Astrocyte of the hippocampus (primary cell): Measurements from ENCODE around the gene CRYBG2.
"Not testable (repeated sequence)": the region's sequence is repeated elsewhere in the genome, so short reads cannot be mapped to it uniquely, and the experiment has no call there.

Source experiments
- DNase-seq: peaks from one replicate; pipeline ENCODE4 v3.0.0; 2011; ENCODE audit warnings: low read depth, low spot score

Gene CRYBG2, protein sequence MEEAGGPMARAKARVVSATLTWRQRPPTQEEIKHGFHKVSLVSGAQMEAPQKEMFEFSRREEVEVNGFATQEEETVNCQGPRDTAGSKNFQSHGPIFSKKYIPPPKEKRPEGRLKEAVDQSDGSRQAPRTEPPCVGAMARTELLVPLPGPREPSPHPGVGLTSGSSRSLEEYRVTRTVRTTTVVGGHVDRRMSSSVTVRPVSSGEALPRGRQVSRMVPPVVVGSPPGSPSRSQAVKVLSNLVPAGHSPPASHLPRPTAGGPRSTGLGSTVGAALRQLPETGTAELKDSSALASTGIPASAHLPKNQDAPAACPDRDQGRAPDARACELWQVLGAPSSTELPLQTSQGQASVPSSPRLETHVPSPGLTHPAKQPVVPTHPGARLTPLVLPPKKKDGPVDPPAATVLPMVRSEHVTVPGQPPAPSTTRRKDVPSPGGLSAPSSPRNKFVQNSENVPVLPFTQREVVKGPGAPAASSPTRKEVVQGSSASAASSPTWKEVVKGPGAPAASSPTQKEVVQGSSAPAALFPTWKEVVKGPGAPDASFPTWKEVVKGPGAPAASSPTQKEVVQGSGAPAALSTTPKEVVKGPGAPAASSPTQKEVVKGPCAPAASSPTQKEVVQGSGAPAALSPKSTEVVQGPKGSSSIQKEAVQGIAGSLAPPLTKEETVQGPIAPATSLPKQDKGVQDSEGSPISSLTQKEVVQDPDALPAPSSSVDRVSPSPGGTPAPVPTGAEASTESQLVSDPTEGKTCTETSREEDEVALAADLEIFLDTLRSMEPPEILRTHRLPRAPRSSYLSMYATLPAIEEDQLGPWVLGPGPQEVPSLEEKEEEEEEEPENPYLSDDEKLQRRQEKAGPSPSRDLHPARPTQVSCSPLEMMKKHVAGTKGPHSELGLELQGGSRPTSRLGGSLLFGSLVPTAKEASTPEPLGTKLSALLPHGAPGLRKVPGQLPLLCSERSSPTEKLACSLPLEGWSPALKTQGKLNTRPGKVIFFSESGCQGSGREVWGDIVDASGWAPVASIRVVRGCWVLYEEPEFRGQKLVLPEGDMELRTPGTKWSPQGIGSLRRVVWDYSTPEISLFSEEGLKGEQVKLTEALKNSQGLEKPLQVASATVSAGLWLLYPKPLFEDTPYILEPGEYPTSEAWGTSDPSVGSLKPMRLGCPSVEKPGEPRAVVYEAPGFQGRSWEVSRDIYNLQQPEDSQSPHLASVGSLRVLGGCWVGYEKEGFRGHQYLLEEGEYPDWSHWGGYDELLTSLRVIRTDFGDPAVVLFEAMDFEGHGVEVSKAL (N-terminal part only)

DNA sequence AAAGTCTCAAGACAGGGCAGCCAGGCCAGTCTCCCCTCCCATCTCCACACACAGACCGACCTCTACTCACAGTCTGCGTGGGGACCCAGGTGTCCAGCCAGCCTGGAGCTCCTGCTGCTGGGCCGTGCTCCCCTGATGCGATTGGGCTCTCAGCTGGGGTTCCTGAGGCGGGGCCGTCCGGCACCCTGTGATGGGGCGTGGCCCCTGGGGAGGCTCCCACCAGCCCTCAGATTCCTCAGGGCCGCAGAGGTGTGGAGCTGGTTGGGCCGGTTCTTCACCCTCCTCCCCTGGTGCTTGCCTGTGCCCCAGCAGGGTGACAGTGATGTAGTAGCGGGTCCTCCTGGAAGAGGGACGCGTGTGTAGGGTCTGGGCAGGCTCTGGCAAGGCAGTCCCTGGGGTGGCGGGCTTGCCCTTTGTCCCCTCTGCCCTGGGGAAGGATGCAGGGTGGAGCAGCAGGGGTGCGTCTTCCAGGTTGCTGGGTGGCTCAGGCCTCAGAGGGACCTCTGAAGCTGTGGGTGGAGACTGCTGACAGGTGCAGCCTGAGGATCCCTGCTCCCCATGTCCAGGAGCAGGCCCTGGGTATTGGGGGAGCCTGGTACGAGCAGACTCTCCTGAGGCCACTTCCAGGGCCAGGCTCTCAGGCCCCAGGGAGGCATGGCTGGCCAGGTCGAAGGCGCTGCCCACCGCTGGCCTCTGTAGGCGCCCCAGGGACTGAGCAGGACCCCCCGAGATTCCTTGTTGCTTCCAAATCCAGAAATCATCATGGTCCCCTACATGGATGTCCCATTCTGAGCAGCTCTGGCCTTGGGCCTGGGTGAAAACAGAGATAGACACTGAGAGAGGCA lies at the start of gene CRYBG2:
CRYBG2 (minus strand) TSS at position 155 of the 845 bp plus-strand sequence. CDS start 7,473 bp downstream, outside the sequence.
- DNase-seq: no peak

DNA sequence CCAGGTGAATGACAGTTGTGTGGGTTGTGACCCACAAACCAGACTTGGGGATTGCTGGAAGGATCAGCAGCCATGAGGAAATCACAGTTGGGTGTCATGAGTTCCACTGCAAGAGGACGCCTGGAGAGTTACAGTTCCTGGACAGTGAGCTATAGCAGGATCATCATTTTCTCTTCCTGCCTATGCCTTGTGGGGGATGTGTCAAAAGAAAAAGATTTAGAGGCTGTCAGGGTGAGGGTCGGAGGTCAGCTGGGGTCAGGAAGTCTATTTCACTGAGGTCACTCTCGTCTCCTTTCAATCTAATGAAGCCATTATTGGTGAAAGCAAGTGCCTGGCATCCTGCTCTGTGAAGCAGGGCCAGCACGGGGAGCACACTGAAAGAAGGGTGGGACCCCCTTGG lies 49.7 kb upstream of the CRYBG2 start:
- no peak for DNase-seq

DNA sequence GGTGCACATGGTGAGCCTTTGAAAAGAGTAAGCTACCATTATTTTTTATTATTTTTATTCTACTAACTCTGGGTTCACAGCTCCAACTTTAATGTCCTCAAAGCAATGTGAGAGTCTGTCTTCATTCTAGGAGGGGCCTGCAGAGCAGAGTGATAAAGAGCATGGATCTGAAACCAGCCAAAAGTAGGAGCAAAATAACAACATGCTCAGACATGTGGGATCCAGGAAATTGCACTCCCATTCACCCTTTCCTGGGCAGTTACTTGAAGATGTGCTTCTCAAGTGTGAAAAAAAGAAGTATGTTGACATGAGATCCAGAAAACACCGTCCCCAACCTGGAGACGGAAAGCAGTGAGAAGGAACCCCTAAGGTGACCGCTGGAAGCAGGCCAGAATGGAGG lies 48.0 kb upstream of the CRYBG2 start:
- DNase-seq: no peak

DNA sequence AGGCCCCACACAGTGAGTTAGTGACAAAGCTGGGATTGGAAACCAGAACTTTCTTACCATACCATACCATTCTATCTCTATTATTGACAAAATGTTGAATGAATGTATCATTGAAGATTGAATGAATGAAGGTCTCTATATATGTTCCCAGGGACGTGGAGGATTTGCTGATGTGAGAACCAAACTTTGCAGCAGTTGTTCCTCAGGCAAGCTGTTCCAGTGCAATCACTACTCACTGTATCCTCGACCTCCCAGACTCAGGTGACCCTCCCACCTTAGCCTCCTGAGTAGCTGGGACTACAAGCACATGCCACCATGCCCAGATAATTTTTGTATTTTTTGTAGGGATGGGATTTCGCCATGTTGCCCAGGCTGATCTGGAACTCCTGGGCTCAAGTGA lies 45.1 kb upstream of the CRYBG2 start:
- no peak for DNase-seq

DNA sequence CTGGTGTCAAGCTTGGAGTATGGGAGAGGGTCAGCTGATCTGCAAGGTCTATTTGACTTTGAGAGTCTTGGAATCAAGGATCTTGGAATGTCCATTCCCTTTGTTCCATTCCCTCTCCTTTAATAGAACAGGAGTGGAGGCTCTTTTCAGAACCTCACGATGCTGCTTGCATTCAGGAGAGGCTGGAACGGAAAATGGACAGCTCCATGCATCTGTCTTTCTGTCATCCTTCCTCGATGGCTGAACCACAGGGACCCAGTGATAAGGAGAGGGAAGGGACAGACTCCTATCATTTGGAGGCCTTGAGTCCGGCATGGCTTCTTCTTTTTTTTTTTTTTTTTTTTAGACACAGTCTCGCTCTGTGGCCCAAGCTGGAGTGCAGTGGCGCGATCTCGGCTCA lies 41.8 kb upstream of the CRYBG2 start:
- DNase-seq: no peak

DNA sequence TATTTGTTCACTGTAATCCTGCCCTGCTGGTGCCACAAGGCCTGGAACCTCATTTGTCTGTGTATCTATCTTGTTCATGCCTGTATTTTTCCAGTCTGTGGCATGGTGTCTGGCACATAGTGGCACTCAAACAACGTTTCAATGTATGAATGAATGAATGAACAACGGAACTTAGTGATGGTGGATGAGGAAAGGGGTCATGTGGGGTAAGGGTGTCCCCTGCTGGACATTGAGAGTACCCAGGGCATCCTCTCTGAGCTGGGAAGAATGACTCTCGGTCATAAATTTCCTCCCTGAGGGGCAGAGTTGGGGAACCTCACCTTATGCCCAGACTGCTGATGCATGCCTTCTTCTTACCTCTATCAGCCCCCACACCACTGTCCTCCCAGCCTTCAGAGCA lies 37.5 kb upstream of the CRYBG2 start:
- peak; percentile 62 for DNase-seq

DNA sequence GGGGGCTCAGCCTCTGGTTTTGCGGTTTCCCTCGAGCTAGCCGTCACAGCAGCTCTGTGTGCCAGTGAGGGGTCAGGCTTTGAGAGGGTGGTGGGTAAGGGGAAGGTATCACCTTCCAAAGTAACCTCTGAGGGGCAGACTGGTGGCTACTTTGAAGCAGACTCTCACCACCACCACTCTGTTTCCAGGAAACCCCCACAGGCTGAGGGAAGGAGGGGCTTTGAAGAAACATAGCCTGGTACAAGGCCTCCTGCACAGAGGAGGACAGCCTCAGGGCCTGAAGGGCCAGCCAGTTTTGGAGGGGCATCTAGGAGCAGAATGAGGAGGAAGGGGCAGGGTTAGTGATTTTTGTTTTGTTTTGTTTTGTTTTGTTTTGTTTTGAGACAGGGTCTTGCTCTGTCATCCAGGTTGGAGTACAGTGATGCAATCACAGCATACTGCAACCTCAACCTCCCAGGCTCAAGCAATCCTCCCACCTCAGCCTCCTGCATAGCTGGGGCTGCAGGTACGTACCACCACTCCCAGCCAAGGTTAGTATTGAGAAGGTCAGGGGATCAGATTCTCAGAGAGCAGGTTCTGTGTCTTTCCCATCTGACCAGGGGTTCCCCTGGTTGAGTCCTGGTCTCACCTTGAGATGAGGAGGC lies 35.8 kb upstream of the CRYBG2 start:
- DNase-seq: no peak

DNA sequence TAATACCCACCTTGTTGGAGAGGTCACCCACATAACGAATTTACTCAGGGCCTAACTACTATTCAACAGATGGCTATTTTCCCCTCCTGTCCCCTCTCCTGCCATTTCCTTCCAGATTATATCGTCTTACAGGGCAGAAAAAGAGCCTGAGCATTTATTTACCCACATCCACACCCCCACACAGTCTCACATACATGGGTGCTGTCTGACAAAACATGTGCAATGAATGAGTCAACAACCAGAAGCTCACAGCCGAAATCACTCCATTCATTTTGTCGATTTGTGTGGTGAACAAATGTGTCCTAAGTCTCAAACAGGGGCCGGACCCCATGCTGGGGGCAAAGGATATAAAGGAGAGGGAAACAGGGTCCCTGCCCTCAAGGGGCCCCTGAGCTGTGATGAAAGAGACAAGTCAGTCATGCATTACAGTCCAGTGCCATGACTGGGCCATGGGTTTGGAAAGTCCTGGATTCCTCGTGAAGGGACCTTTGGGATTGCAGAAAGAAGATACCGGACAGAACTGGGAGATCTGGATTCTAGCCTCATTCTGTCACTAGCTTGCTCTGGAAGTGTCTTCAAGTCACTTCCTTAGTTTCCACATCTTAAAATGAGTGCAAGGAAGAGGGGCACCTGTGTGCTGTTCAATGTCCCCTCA lies 35.0 kb upstream of the CRYBG2 start:
- DNase-seq: no peak

DNA sequence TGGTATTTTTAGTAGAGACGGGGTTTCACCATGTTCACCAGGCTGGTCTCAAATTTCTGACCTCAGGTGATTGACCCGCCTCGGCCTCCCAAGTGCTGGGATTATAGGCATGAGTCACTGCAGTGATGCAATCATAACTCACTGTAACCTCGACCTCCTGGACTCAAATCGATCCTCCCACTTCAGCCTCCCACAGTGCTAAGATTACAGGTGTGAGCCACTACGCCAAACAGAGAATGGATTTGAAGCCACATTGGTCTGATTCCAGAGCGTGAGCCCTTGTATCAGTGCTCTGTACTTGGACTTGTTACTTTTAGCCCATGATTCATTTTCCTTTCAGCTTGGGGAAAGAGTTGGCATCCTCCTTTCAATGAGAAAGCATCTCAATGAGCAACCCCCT lies 33.5 kb upstream of the CRYBG2 start:
- DNase-seq: no peak

DNA sequence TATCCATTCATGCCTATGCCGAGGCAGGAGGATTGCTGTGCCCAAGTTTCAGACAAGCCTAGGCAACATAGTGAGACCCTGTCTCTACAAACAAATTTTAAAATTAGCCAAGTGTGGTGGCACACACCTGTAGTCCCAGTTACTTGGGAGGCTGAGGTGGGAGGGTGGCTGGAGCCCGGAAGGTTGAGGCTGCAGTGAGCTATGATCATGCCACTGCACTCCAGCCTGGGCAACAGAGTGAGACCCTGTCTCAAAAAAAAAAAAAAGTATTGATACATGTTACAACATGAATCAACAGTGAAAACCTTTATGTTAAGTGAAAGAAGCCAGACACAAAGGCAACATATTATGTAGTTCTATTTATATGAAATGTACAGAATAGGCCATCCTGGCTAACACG lies 31.1 kb upstream of the CRYBG2 start:
- DNase-seq: not testable (repeated sequence)

DNA sequence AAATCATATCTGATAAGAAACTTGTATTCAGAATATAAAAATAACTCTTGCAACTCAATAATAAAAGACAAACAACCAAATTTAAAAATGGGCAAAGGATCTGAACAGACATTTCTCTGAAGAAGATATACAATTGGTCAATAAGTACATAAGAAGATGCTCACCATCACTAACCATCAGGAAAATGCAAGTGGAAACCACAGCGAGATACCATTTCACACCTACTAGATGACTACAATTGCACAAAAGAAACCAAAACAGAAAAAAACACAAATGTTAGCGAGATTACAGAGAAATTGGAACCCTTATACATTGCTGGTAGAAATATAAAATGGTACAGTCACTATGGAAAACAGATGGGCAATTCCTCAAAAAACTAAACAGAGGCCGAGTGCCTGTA lies 30.1 kb upstream of the CRYBG2 start:
- DNase-seq: no peak

DNA sequence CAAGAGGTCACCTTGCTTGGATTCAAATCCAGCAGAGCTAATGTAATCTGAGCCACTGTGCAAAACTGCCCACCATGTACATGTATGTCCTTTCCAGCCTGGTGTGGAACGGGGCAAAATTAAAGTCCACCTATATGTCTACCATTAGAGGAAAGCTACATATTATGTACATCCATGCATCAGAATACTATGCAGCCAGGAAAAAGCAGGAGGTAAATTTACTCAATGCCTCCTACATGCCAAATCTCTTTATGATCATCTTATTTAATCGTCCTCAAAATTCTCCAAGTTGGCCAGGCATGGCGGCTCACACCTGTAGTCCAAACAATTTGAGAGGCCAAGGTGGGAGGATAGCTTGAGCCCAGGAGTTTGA lies 24.9 kb upstream of the CRYBG2 start:
- DNase-seq: no peak

DNA sequence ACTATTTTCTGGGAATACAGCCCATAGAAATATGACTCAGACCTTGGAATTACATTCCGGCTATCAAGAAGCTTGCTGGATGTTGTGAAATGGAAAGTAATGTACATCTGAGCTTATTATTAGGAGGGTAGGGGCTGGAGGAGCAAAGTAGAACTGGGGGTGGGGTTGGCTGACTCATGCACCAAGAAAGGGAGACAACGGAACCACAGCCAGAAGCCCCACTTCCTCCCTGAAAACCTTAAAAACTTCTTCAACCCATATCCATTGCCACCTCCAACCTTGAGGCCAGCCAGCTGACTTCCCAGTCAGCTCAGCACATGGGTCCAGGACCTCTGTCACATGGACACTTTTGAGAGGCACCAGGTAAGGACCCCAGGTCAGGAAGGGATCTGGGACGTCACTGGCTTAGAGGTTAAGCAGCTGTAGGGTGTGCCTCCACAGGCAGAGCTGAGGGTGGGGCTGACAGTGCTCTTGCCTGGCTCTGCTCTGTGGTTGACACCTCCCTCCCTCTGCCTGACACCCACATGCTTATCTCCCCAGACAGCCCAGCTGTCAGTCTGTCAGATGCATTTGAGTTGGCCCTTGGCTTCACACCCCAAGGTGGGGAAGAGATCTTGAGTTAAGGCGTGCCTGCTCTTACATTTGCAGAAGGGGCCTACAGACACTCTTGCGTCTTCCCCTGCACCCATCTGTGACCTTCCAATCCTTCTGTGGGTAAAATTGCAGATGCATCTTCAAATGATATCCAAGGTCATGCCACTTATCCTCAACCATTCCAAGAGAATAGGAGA lies 24.4 kb upstream of the CRYBG2 start:
- peak; percentile 92 for DNase-seq

DNA sequence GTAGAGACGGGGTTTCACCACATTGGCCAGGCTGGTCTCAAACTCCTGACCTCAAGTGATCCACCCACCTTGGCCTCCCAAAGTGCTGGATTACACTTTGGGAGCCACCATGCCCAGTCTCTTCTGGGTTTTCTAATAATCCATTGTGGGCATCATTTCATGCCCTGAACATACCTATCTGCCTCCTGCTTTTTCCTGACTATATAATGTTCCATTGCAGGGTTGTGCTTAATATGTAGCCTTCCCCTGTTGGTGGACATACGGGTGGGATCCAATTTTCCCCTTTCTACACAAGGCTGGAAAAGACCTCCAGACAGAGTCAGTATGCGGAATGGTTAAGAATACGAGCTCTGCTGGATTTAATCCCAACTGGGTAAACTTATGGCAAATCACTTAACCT lies 22.1 kb upstream of the CRYBG2 start:
- DNase-seq: no peak

DNA sequence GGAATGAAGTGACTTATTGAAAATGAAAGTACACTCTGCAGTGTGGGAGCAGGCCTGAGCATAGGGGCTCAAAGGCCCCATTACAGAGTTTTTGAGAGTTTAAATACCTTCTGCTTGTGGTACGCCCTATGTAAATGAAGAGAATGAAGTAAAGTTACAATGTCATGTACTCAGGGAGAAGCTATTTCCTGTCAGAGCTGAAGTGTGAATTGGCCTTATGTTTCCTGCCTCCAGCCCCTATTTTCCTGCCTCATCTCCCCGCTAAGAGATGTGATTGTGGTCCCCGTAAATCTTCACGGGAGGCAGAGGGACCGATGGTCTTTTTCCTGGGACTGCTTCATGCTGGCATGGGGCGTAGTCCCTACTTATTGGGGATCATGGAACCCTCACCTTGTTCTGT lies 21.2 kb upstream of the CRYBG2 start:
- DNase-seq: no peak

DNA sequence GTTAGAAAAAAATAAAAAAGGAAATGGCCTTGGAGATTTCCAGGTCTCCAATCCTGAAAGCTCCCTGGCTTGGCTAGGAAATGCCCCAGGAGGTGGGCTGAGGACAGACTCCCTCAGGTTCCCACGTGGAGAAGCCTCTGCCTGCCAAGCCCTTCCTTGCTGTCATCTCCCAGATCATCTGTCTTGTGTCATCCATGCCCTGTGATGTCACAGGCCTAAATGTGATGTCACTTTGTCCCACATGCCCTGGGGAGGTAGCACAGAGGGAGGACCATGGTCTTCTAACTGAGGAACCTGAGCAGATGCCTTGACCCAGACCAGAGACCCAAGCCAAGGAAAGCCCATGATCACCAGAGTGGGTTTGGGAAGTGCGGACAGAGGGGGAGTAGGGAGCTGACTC lies 20.4 kb upstream of the CRYBG2 start:
- DNase-seq: not testable (repeated sequence)

DNA sequence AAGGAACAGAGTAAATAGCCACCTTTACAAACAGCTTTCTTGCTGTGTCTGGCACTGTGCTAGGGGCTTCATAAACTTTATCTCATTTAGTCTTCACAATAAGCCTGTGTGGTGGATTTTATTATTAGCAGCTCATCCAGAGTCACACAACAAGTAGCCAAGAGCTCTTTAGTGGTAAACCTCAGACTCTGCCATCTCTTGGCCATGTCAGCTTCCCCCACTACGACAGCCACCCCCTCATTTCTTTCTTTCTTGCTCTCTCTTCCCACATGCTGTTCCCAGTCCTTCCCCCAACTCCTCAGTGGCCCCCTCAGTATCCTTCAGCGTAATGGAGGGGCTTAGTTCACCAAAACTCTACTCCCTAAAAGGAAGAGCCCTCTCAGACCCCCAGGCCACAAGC lies 19.9 kb upstream of the CRYBG2 start:
- DNase-seq: no peak

DNA sequence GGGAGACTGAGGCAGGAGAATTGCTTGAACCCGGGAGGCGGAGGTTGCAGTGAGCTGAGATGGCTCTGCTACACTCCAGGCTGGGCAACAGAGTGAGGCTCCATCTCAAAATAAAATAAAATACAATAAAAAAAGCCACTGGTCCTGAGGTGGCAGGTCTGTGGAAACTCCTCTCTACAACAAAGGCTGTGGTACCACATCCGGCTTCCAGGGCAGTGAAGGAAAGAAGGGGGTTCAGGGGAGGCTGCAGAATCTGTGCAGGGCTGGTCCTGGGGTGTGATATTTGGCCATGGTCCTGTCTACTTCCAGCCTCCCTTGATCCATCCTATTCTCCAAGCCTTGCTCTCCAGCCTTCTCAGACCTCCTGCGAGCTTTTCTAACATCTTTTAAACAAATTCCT lies 19.4 kb upstream of the CRYBG2 start:
- no peak for DNase-seq

DNA sequence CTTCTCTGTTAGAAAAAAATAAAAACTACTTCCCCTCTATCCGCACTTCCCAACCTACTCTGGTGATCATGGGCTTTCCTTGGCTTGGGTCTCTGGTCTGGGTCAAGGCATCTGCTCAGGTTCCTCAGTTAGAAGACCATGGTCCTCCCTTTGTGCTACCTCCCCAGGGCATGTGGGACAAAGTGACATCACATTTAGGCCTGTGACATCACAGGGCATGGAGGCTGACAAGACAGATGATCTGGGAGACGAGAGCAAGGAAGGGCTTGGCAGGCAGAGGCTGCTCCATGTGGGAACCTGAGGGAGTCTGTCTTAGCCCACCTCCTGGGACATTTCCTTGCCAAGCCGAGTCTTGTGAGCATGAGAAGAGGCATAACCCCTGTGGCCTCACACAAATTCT lies 18.7 kb upstream of the CRYBG2 start, which contains the start of gene ZNF683:
ZNF683 (minus strand) TSS at position 140 of the 400 bp plus-strand sequence. CDS start 4,179 bp downstream, outside the sequence.
- not testable (repeated sequence) for DNase-seq
